ENCODE data around the gene SHLD1. TPM values are rescaled to one million over a fixed set of nuclear protein-coding genes. Genes with fewer than 3 reads are reported as not detected.

SHLD1 gene
- total and polyA plus RNA-seq, 2 donors (not counting 3 experiments of a cell fraction or from before 2014, with no cell fraction given): 4.7 to 6.3 TPM

DNA sequence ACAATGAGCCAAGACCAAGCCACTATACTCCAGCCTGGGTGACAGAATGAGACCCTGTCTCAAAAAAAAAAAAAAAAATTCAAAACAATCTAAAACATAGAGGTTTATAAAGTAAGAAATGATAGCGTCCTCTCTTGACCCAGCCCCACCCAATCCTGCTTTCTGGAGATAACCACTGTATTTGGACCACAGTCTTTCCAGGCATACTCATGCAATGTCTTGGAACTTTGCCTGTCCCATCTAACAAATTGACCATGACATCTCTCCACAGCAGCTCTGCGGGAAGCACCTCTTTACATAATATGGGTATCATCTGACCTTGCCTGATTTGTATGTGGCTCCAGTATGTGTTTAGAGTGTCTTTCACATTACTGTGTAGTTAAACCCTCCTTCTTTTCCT, 9.1 kb upstream of the SHLD1 start:
- Histone ChIP-seq H3K27me3 (ENCODE audit: control insufficient read depth in 2 of 2, insufficient read depth in 2 of 2, low read length in 2 of 2) (peaks cover 4 to 10% of the 10 kb centered on the region in 2 experiments), H3K9me3 (replicated peaks; ENCODE audit: control insufficient read depth, insufficient read depth, low read length) (no peaks in the 10 kb centered on the region), H2AFZ (ENCODE audit: low read depth, low read length) (no peak overlapping the region), H3K27ac (ENCODE audit: insufficient read depth, low read depth, low read length) (no peak overlapping the region), H3K4me2 (ENCODE audit: insufficient read depth, low read length) (no peak overlapping the region), H3K9ac (replicated peaks; ENCODE audit: extremely low read depth, insufficient read depth, low read length) (no peak overlapping the region), H3K4me3 (replicated peaks in 1 of 3; ENCODE audit: insufficient read depth in 1 of 3, low read depth in 1 of 3, low read length in 3 of 3) (no peak overlapping the region), H3K9me1 (replicated peaks; ENCODE audit: control insufficient read depth, extremely low read depth, insufficient read depth, low read length) (no peaks in the 10 kb centered on the region), H3K79me2 (ENCODE audit: control insufficient read depth, insufficient read depth, low read length) (no peaks in the 10 kb centered on the region), H4K20me1 (replicated peaks; ENCODE audit: control insufficient read depth, extremely low read depth, insufficient read depth, low read length) (no peaks in the 10 kb centered on the region), H3K4me1 (ENCODE audit: control insufficient read depth, extremely low read depth, insufficient read depth, low read length) (no peaks in the 10 kb centered on the region), H3K36me3 (ENCODE audit: control insufficient read depth in 2 of 2, extremely low read depth in 1 of 2, insufficient read depth in 2 of 2, low read length in 2 of 2) (no peaks in the 10 kb centered on the region)
- DNase-seq (ENCODE audit: low read depth, low spot score): no peak
- TF ChIP-seq MYC (IDR thresholded peaks at IDR 0.05; ENCODE audit: low read depth, low read length) (no peak), GATA2 (IDR thresholded peaks at IDR 0.05; ENCODE audit: insufficient read depth, insufficient read length, low read depth, low read length) (no peak), POLR2AphosphoS5 (IDR thresholded peaks at IDR 0.05; ENCODE audit: insufficient read depth, low read depth, low read length) (no peak), FOS (IDR thresholded peaks at IDR 0.05; ENCODE audit: borderline replicate concordance, insufficient read depth, low read length) (no peak), JUN (IDR thresholded peaks at IDR 0.05; ENCODE audit: borderline replicate concordance, insufficient read depth, insufficient read length, low read depth) (no peak), POLR2A (IDR thresholded peaks at IDR 0.05; ENCODE audit: low read depth, low read length) (no peak), EZH2 (IDR thresholded peaks at IDR 0.05; ENCODE audit: borderline replicate concordance, low read depth, low read length, severe bottlenecking) (no peak)
- TF ChIP-seq, protein P1, sequence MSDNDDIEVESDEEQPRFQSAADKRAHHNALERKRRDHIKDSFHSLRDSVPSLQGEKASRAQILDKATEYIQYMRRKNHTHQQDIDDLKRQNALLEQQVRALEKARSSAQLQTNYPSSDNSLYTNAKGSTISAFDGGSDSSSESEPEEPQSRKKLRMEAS (IDR thresholded peaks at IDR 0.05; ENCODE audit: insufficient read depth, insufficient read length): no peak
- TF ChIP-seq, protein P2, sequence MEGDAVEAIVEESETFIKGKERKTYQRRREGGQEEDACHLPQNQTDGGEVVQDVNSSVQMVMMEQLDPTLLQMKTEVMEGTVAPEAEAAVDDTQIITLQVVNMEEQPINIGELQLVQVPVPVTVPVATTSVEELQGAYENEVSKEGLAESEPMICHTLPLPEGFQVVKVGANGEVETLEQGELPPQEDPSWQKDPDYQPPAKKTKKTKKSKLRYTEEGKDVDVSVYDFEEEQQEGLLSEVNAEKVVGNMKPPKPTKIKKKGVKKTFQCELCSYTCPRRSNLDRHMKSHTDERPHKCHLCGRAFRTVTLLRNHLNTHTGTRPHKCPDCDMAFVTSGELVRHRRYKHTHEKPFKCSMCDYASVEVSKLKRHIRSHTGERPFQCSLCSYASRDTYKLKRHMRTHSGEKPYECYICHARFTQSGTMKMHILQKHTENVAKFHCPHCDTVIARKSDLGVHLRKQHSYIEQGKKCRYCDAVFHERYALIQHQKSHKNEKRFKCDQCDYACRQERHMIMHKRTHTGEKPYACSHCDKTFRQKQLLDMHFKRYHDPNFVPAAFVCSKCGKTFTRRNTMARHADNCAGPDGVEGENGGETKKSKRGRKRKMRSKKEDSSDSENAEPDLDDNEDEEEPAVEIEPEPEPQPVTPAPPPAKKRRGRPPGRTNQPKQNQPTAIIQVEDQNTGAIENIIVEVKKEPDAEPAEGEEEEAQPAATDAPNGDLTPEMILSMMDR (IDR thresholded peaks at IDR 0.05; ENCODE audit: extremely low read depth in 1 of 2, insufficient read depth in 1 of 2, low read depth in 1 of 2, low read length in 2 of 2): no peak
- CTCF ChIA-PET: interaction anchor here (0.7 to 0.9 kb wide), 2 partner anchors 12 to 51 kb away, joined by 3 to 4 read pairs; no protein-coding TSS in a partner anchor
- no peak for FAIRE-seq
- dilution Hi-C loops (cut with MboI; ENCODE audit: extremely low pct_ligation_motif_present, low sequenced_read_pairs) (no loop called here), intact Hi-C loops (cut with micrococcal nuclease) (no loop called here)
- no TSS peak for BruUV-seq (replicated peaks)
- POLR2A ChIA-PET: interaction anchor here (0.6 kb wide), 1 partner anchor 124 kb away, joined by 3 read pairs; no protein-coding TSS in a partner anchor
